HG02610 (cell line): ENCODE data around the gene MARK3.

Source experiments
- ATAC-seq: cut with Tn5 transposase; IDR thresholded peaks from one replicate; pipeline ENCODE4 v1.9.1; 2021; ENCODE audit warnings: mild to moderate bottlenecking, moderate library complexity; ENCODE audit not compliant: unreplicated experiment

MARK3 gene

DNA sequence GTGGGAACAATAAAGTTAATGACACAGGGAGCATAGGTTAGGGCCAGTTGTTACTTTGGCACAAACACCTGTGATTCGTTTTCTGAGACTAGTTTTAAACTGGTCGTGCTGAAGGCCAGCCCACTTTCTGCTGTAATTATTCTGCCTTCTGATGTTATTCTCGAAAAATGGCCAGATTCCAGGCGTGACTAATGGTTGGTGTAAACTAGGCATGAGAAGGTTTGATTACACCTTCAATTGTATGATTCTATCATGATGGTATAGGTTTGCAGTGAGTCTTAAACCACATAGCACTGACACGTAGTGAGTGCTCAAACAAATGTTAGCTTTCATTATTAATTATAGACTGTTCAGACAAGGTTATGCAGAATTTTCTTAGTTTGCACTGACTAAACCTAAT is 98.4 kb downstream of the MARK3 start:
- ATAC-seq: no peak

DNA sequence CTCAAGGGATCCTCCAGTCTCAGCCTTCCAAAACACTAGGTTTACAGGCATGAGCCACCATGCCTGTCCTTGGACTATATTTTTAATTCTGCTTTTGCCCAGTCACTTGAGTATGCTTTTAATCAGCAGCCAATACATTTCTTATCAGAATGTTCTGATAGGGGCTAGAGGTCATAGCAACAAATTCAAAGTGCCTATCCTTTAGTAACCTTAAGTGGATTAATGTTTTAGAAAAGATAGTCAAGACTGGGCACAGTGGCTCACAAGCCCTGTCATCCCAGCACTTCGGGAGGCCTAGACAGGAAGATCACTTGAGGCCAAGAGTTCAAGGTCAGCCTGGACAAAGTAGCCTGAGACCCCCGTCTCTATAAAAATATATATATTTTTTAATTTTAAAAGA is 100.3 kb downstream of the MARK3 start:
- no peak for ATAC-seq

DNA sequence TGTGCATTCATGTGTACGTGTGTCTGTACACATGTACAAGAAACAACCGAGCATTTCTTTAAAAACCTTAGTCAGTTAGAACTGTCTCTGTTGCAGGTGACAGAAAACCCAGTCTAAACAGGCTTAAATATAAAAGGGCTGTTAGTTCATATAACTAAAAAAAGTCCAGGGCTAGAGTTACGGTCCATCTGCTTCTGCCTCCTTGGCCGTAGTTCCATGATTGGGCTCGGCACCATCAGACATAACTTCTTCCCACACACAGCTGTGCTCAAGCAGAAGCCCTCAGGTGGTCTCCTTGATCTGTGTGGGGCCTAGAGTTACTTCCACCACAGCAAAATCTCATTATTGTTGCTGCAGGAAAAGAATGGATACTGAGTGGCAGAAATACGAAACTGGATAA is 102.9 kb downstream of the MARK3 start:
- ATAC-seq: no peak

DNA sequence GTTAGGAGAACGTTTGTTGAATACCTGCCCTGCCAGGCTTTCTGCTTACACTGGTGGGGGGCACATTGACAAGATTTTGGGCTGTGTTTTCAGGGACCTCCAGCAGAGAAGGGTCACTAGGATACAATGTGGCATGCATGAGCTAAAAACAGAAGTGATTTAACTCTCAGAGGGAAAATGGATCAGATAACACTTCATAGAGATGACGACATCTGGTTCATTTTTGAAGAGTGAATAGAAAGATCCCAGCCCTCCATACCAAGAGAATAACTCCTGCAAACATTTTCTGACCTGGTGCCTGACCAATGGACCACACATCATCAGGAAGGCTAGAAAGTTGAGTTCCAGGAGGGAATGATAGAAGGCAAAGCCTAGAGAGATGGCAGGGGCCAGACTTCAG is 103.7 kb downstream of the MARK3 start:
- no peak for ATAC-seq

DNA sequence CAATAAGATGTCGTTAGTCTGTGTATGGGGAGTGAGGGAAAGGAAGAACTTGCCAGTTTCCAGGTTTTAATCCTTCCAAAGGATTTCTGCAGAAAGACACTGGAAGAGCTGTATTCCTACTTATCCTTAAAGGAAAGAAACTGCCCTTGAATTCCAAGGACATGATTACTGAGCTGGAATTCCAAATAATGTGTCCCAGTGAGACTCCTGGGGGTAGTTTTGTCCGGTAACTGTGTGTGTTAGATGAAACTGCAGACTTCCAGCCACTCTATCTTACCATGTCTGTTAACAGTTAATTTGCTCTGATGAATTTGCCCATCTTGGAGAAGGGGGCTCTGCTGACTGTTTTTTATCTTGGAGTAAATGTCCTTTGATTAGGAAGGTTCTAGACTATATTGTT is 104.4 kb downstream of the MARK3 start:
- no peak for ATAC-seq

DNA sequence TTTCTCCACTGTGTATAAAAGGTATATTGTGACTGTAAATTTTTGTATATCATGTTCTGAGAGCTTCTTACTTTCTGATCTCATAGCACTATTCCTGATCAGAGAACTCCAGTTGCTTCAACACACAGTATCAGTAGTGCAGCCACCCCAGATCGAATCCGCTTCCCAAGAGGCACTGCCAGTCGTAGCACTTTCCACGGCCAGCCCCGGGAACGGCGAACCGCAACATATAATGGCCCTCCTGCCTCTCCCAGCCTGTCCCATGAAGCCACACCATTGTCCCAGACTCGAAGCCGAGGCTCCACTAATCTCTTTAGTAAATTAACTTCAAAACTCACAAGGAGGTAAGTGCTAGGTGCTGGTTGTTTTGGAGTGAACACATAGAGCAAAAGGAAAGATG is 106.5 kb downstream of the MARK3 start:
- no peak for ATAC-seq

DNA sequence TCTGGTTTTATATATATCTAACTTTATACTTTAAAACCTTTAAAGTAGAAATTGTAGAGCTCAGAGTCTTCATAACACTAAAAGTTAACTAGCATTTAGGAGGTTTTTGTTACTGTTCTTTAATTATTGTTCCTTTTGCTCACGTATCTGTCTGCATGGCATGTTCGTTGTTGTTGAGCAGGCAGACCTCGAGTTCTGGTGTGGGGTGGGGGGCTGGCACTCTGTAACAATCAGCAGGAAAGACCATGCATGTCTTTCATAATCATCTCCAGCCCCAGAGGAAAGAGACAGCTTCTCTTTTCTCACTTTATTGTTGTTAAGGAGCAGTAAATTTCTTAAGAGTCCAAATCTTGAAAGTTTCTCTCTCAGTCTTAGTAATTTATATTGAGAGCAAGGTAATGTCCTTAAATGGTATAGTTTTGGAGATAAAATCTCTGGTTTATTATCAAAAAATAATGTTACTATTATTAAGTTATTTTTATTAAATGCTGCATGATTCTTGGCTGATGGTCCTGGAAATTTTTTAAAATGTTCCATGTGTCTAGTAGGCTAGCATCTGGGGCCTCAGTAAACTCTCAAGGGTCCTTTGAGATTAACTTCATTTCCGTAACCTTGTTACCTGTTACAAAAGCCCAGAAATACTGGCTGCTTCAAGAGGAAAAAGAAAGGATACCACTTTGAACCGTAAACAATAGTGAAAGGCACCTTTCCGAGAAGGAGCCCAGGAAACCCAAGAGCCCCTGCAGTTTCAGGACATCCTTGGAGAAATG is 107.1 kb downstream of the MARK3 start:
- ATAC-seq: no peak

DNA sequence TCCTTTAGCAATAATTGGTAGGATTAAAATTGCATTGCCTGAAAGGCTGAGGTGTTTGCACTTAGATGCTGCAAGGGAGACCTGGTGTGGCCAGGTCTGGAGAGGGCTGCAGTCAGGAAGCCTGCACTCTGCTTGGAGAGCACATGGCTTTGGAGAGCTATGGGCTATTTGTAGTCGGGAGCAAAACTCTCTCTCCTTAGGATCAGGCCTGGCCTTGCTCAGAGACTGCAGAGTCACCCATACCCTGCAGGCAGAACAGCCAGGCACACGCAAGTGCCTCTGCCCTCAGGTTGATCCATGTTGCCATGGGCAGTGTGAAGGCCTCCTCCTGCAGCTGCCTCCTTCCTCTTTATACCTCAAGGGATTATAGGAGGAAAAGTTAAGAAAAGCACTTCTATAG is 110.6 kb downstream of the MARK3 start:
- no peak for ATAC-seq

DNA sequence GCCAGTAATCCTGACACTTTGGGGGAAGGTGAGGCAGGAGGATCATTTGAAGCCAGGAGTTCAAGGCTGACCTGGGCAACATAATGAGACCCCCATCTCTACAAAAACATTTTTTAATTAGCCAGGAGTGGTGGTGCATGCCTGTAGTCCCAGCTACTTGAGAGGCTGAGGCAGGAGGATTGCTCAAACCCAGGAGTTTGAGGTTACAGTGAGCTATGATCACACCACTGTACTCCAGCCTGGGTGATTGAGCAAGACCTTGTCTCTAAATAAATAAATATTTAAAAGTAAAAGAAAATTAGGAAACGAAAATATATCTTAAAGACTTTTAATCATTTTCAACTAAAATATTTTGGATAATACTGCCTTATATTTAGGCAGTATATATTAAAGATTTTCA is 111.6 kb downstream of the MARK3 start:
- ATAC-seq: no peak

DNA sequence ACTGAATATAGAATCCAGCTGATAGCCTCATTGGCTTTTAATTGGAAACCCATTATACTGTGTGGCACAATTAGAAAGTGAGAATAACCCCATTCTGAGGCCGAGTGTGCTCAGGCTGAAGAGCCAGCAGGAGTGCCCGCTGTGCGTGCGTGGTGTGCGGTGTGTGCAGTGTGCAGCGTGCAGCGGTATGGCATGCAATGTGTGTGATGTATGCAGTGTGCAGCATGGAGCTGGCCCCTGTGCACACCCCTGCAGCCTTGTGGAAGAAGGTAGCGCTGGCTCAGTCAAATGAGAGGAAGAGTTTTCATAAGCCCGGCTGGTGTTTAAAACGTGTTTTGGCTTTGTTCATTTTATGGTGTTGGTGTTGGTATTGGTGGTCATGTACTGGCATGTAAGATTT is 114.5 kb downstream of the MARK3 start:
- ATAC-seq: no peak

DNA sequence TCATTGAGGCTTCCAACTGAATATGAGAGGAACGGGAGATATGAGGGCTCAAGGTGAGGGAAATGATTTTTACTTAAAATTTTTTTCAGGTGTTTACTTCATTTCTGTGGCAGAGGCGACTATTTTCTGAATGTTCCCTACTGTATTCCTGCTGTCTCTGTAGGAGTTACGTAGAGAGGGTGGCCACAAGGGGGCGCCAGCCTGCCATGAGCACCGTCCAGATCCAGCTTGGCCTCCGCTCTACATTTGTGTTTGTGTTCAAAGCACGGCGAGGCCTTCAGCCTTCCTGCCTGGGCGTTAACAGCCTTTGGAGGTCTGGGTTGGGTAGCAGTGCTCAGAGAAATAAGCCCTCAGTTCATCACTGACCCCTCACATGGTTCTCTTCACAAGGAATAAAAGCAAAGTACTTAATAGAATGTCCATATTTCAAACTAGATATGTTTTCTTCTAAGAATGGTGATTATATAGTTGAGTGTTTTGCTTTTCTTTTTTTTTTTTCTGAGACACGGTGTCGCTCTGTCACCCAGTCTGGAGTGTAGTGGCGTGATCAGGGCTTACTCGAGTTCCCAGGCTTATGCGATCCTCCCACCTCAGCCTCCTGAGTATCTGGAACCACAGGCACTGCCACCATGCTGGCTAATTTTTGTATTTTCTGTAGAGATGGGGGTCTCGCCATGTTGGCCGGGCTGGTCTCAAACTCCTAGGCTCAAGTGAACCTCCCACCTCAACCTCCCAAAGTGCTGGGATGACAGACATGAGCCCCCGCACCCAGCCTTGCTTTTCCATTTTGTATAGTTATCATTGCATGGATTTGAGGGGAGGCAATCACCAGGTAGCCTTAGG is 115.2 kb downstream of the MARK3 start:
- no peak for ATAC-seq

DNA sequence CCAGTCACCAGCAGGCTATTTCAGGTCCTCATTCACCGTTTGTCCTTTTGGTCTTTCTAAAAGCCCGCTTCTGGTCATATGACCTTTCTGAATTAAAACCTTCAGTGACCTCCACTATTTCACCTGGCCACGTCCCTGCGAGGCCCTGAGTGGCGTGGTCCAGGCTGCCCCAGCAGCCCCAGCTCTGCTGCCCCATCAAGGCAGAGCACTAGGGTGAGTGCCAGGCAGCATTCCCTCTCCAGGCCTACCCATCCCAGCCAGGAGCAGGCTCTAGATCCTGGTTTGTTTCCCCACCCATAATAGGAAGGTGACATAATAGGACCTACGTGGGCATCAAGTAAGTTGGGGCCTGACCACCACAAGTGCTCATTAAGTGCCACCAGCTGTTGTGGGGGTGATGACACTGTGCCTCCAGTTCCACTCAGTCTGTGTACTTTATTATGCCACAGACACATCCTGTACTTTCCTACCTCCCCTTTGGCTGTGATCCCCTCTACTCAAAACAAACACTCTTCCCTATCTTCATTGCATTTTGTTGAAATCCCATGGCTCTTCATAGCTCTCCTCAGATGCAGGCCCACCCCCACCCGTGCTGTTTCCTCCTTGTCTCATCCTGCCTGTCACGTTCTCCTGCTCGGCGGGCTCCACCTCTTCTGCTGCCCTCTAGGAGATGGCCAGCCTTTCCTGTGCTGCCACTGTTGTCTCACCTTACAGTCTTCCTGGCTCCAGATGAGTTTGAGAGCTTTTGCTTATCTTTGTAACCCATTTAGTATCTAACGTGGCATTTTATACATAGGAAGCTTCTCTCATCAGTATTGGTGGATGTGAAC is 116.0 kb downstream of the MARK3 start:
- no peak for ATAC-seq

DNA sequence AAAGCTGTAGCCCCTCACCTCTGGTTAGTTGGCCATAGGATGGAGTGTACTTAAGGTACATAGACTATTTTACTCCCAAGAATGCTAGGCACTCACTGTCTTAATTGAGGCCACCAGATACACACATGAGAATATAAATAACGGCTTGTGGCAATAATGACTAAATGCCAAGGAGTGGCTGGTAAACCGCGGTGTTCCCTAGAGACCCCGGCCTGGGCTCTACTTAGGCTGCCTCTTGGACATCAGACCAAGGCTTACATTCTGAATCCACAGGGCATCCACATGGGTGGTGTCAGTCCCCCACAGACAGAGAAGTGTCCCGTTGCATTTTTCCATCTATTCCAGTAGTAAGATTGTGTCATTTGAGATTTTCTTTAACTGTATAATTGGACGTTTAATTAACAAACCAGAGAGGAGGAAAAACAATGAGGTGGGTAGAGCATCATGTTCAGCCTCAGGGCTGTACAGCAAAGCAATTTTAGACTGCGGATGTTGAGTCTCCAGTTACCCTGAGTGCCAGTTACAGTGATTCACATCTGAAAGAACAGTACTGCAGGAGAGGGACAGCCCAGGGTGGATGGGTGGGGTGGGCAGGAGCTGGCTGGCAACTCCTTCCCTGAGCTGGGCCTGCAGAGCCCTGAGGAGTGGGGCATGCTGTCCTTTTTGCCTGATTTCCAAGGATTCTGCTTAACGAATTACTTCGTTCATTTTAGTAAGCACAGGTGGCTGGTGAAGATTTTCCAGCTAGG is 116.9 kb downstream of the MARK3 start:
- no peak for ATAC-seq

DNA sequence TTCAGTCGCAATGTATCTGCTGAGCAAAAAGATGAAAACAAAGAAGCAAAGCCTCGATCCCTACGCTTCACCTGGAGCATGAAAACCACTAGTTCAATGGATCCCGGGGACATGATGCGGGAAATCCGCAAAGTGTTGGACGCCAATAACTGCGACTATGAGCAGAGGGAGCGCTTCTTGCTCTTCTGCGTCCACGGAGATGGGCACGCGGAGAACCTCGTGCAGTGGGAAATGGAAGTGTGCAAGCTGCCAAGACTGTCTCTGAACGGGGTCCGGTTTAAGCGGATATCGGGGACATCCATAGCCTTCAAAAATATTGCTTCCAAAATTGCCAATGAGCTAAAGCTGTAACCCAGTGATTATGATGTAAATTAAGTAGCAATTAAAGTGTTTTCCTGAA is 117.7 kb downstream of the MARK3 start:
- ATAC-seq: no peak

DNA sequence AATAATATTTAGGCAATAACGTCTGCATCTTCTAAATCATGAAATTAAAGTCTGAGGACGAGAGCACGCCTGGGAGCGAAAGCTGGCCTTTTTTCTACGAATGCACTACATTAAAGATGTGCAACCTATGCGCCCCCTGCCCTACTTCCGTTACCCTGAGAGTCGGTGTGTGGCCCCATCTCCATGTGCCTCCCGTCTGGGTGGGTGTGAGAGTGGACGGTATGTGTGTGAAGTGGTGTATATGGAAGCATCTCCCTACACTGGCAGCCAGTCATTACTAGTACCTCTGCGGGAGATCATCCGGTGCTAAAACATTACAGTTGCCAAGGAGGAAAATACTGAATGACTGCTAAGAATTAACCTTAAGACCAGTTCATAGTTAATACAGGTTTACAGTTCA is 118.1 kb downstream of the MARK3 start:
- no peak for ATAC-seq

DNA sequence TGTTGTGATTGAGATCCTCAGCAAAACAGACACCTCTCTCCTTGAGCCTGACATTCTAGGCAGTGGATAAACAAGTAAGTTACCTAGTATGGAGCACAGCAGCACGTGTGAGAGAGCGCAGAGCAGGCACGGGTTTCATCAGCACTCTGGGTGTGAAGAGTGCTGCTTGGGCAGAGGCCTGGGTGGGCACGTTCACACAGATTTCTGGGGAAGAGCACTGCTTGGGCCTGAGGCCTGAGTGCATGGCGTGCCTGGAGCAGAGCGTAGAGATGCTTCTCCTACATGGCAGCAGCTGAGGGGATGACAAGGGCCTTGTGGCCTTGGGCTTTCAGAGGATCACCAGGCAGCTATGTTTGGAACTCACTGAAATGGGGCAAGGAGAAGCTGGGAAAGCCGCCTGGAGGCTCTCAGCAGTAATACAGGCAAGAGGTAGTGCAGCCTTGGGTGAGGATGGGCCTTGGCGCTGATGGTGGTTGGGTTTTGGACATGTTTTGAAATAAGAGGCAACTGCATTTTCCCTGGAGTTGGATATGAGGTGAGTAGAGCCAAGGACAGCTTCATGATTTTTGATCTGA is 119.9 kb downstream of the MARK3 start:
- no peak for ATAC-seq

DNA sequence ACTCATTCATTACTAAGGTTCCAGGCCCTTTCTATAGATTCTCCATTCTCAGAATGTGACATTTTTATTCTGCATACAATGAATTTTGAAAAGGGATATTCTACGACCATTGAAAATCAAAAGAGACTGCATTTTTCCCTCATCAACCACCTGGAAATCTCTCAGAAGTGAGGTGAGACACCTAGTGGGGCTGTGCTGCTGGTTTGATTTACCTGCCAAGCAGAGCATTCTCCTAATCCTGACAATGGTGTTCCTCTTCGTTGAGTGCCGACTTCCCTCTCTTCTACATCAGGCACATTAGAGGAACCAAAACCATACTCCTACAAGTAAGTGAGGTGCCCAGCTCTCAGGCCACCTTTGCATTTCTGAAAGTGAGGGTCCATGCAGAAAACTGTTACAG is 122.5 kb downstream of the MARK3 start:
- no peak for ATAC-seq

DNA sequence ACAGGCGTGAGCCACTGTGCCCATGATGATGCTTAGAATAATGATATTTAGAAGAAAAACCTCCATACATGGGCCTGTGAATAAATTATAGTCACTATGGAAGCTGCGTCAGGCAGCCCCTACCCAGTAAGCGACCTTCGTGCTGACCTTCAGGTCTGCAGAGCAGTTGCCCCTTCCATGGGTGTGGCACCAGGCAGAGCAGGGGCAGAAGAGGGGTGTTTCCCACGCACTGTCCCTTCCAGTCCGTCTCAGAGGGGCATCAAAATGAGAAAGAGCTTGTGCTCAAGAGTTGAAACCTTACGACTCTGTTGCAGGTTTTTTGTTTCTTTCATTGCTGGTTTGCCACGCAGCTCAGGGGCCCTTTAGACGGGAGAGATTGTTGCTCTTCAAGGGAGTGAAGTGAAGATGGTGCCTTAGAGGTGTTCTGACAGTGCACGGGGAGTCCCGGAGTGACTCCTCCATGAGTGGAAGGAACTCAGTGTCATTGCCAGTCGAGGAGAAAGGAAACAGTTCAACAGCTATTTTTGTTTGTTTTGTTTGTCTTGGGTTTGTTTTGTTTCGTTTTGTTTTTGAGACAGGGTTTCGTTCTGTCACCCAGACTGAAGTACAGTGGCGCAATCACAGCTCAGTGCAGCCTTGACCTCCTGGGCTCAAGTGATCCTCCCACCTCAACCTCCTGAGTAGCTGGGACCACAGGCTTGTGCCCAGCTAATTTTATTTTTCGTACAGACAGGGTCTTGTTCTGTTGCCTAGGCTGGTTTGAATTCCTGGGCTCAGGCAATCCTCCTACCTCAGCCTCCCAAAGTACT is 123.5 kb downstream of the MARK3 start:
- no peak for ATAC-seq

DNA sequence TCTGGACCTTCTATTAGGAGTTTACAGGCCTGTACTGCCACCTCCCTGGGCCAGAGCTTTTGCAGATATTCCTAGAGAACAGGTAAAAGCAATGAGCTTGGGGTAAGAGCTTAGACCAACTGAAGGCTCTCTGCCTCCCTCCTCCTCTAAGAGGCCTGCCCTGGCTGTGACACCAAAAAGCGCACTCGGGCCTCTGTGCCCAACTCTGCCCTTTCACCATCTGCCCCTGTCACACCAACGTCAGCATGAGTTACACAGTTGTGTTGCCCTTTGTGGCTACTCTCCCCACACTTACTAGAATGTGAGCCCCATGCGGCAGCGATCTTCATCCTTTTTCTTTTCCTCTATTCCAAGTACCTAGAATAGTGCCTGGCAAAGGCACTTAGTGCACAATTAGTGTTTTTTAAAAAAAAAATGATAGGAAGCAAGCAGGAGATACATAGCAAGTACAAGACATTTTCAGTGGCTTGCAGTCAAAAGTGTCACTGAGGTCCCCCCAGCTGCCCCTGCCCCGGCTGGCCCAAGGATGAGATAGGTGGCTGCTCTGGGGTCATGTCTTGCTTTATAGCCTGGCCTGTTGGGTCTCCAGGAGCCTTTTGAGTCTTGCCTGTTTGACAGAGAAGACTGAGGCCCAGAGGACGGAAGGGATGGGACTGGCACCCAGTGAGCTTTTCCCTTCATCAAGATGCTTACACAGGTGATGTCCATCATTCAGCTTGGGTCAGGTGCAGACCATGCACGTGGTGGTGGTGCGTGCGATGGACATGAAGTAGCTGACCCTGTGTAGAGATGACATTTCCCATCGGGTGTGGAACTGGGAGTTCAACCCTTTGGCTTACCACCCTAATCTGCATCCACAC is 124.9 kb downstream of the MARK3 start:
- ATAC-seq: no peak
